Melanocyte of skin (primary cell): ENCODE results near the gene RNF6. TPM values are rescaled to one million over a fixed set of nuclear protein-coding genes. Genes with fewer than 3 reads are reported as not detected.

Experiments
- total RNA-seq, 2 donors: library from RNA; depleted of rRNA; stranded (reverse); fragments of >200 nt; gene quantifications; 2 replicates each; pipeline ENCODE4 v1.2.3, GENCODE V29; 2012

Gene RNF6
- 10 to 100 TPM; 29.9 to 41.3 TPM for total RNA-seq

GRCh38 chr13:26221721-26222519, at the start of gene RNF6:
RNF6 (minus strand) TSS chr13:26222314; CDS start chr13:26219649, 2,665 bp downstream.

DNA sequence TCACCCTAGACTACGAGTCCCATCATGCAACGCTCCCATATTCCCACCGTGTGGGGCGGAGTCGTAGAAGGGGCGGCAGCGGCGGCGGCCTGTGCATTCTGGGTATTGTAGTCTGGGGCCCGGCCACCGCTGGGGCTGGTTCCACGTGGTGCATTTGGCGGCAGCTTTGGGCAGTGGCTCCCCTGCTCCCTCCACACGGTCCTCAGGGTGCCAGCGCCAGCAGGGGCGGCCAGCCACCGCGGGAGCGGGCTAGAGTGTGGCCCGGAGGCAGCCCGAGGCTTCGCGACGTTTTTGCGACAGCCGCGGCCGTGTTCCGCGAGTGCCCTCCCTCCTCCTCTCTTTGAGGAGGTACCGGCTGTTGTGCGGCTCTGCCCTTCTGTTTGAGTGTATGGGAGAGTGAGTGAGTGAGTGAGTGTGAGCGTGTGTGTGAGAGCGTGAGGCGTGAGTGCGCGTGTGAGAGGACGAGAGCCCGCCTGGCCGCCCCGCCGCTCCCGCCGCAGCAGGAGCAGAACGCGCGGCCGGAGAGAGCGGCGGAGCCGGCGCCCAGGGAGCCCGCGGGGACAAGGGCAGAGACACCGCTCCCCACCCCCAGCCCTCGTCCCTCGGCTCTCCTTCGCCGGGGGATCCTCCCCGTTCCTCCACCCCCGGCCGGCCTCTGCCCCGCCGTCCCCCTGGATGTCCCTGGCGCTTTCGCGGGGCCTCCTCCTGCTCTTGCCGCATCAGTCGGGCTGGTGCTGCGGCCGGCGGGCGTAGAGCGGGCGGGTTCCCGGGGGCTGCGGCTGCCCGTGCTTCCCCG, 31.9 kb upstream of the RNF6 start, which contains the start of gene CDK8:
CDK8 (plus strand) TSS at position 343 of the 796 bp plus-strand sequence. CDS start 513 bp downstream, outside the sequence.

Other genes with a start within 250 kb of the RNF6 start
- gene SHISA2, start 170.3 kb downstream of the RNF6 start, total RNA-seq = 1 to 10 TPM; 5.7 to 8.3 TPM
- gene CDK8, start 31.8 kb upstream of the RNF6 start, total RNA-seq = 10 to 100 TPM; 12.4 to 18.6 TPM